Pancreas (tissue), 10 donors: ENCODE data around the gene PIWIL4. TPM values are rescaled to one million over a fixed set of nuclear protein-coding genes. Genes with fewer than 3 reads are reported as not detected.

Experiments
- ATAC-seq, 4 donors: fragments of 200-7000 bp; cut with Tn5 transposase; one replicate each; pipeline versions ENCODE4 v1.8.0 to v1.9.1; 2020; ENCODE audit warnings: mild to moderate bottlenecking in 4 of 4, moderate library complexity in 4 of 4
- DNase-seq, 6 donors: peaks; one replicate each; pipeline ENCODE4 v3.0.0-alpha.2; 2020
- FAIRE-seq: peaks from 2 replicates; lab custom pipeline; 2012; peaks lifted over from hg19 to GRCh38; lab: Jason Lieb, UNC
- H3K27ac ChIP-seq, 4 donors: fragments of 200-600 bp; sonication (generic); 1 replicate in 3 of 4; 2 replicates in 1 of 4; pipeline versions ENCODE4 v1.5.0 to v1.8.0; 2020
- H3K27me3 ChIP-seq, 4 donors: fragments of 200-600 bp; one replicate each; pipeline ENCODE4 v1.8.0; 2021
- H3K36me3 ChIP-seq, 3 donors: fragments of 200-600 bp; sonication (generic) in 1 of 3; one replicate each; pipeline versions ENCODE4 v1.5.0 to v1.8.0; 2020 to 2021
- H3K4me1 ChIP-seq, 3 donors: fragments of 200-600 bp; one replicate each; pipeline ENCODE4 v1.8.0; 2021
- H3K4me3 ChIP-seq, 4 donors: fragments of 200-600 bp; sonication (generic) in 2 of 4; one replicate each; pipeline versions ENCODE4 v1.5.0 to v1.8.0; 2020 to 2021
- H3K9me3 ChIP-seq, 4 donors: fragments of 200-600 bp; one replicate each; pipeline ENCODE4 v1.8.0; 2021
- WGBS, 2 donors: extraction: QIAGEN DNeasy Blood & Tissue Kit; methylation state at CpG; one replicate each; pipeline ENCODE4 v1.1.7; 2013; 5-methylcytosine and 5-hydroxymethylcytosine counted together
- intact Hi-C, 3 donors: fragments of 100-400 bp; cut with DNase I; formaldehyde crosslinking; loops; one replicate each; pipeline versions ENCODE4 v1.11.1 to v1.14.2; 2022
- polyA plus RNA-seq, 2 donors: library from polyadenylated mRNA; stranded (reverse); fragments of 200-250 nt; gene quantifications; one replicate each; pipeline ENCODE4 v1.2.3, GENCODE V29; 2013
- total RNA-seq, 6 donors: library from RNA; stranded (reverse); fragmentation: NEBNext Ultra II Directional in 4 of 6; extraction: Animal tissue kit (Norgen Biotek cat#: 25700) in 4 of 6; gene quantifications; one replicate each; pipeline versions ENCODE4 v1.2.1 to v1.2.4, GENCODE V29; 2021 to 2023
- TF ChIP-seq, protein P1 (sequence below), 4 donors: fragments of 200-600 bp; sonication (generic) in 3 of 4; IDR thresholded peaks; one replicate each; pipeline versions ENCODE4 v1.5.0 to v1.8.0; 2021; ENCODE audit warnings: antibody characterized with exemption in 4 of 4
- donor health status: healthy with polysubstance abuse.
- donor health status: DM: no; HTN: no; CAD: no; lungs with moderate emphysema.
- donor health status: DM: no; HTN: no; CAD: no.
- donor health status: control.
- donor health status: control.
- donor health status: Bipolar disorder and iron deficiency.
- donor health status: DM: yes; HTN: yes; CAD: no.
- donor health status: DM: no; HTN: no; CAD: no.
- donor health status: DM: no; HTN: no; CAD: no.
- donor health status: DM: yes; HTN: yes; CAD: no.

Gene PIWIL4
- 10 to 100 TPM in 1 of 6 donors, 1 to 10 TPM in 5; 4.0 to 10.4 (median 5.0) TPM for total RNA-seq
- polyA plus RNA-seq: 10 to 100 TPM; 12.1 to 12.3 TPM

- no peak for ATAC-seq
- intact Hi-C loops: no loop called here
Observed at GRCh38 chr11:94567181-94567670, at the start of gene PIWIL4. Gene PIWIL4, plus strand, starts transcription at chr11:94567368. Its CDS starts 151 bp downstream, at chr11:94567519.

GRCh38 chr11:94518300-94518699, 48.9 kb upstream of the PIWIL4 start:
- intact Hi-C loops: no loop called here

More at GRCh38 chr11:94567181-94567670, at the start of gene PIWIL4:
- no peaks in the 10 kb centered on the region for H3K4me1 ChIP-seq
- DNase-seq: no peak
- TF ChIP-seq, protein P1, sequence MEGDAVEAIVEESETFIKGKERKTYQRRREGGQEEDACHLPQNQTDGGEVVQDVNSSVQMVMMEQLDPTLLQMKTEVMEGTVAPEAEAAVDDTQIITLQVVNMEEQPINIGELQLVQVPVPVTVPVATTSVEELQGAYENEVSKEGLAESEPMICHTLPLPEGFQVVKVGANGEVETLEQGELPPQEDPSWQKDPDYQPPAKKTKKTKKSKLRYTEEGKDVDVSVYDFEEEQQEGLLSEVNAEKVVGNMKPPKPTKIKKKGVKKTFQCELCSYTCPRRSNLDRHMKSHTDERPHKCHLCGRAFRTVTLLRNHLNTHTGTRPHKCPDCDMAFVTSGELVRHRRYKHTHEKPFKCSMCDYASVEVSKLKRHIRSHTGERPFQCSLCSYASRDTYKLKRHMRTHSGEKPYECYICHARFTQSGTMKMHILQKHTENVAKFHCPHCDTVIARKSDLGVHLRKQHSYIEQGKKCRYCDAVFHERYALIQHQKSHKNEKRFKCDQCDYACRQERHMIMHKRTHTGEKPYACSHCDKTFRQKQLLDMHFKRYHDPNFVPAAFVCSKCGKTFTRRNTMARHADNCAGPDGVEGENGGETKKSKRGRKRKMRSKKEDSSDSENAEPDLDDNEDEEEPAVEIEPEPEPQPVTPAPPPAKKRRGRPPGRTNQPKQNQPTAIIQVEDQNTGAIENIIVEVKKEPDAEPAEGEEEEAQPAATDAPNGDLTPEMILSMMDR (IDR thresholded peaks at IDR 0.05): no peak
- 97% methylated on average over 25 of the region's 25 CpGs for WGBS, 2 donors
- no peaks in the 10 kb centered on the region for H3K27me3 ChIP-seq
- no peaks in the 10 kb centered on the region for H3K9me3 ChIP-seq
- FAIRE-seq: no peak
- H3K4me3 ChIP-seq: no peak within 1 kb of the TSS
- H3K36me3 ChIP-seq: no peaks in the 10 kb centered on the region
- H3K27ac ChIP-seq: no peak within 1 kb of the TSS

GRCh38 chr11:94519478-94520084, 47.6 kb upstream of the PIWIL4 start:
- WGBS, 2 donors: 3 to 10% methylated on average over 5 of the region's 5 CpGs
- intact Hi-C loops: loop anchor here in 1 of 3 donors (10.0 kb wide), 1 partner anchor 75 kb away; no protein-coding TSS in a partner anchor
- peak; percentile 97 for FAIRE-seq

More at GRCh38 chr11:94518300-94518699, 48.9 kb upstream of the PIWIL4 start:
- ATAC-seq: no peak
- Histone ChIP-seq H3K36me3 (no peaks in the 10 kb centered on the region), H3K9me3 (no peaks in the 10 kb centered on the region), H3K27me3 (peaks cover 0 to 3% (median 0%) of the 10 kb centered on the region in 4 donors), H3K4me3 (no peak overlapping the region), H3K27ac (no peak overlapping the region), H3K4me1 (peaks cover 0 to under 1% (median 0%) of the 10 kb centered on the region in 3 donors)
- TF ChIP-seq, protein P1 (IDR thresholded peaks at IDR 0.05): no peak
- WGBS, 2 donors: 39 to 50% methylated on average over 4 of the region's 4 CpGs
- no peak for DNase-seq
- no peak for FAIRE-seq

DNA sequence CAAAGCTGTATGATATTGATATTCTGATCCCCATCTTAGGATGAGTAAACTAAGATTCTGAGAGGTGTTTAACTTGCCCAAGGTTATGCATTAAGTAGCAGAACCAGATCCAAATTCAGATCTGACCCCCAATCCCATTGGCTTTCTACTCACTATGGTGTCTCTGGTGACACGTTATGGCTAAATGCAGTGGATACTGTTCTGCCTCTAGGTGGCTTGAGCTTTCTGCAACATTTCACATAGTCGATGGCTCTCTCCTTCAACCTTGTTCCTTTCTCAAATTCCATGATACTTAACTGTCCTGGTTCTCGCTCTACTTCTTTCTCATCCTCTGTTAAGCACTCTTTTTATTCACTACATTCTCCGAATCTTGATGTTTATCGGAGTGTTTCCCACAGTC, 45.5 kb upstream of the PIWIL4 start:
- ATAC-seq (peak in 3 of 4 donors; percentile 59 to 67 (median 62)), FAIRE-seq (no peak), DNase-seq (no peak)
- no peak overlapping the region for H3K4me3 ChIP-seq
- no peaks in the 10 kb centered on the region for H3K36me3 ChIP-seq
- TF ChIP-seq, protein P1 (IDR thresholded peaks at IDR 0.05): peak in 1 of 4 donors; percentile 20
- H3K27ac ChIP-seq: no peak overlapping the region
- H3K4me1 ChIP-seq: peaks cover 0 to 5% (median 3%) of the 10 kb centered on the region in 3 donors
- H3K27me3 ChIP-seq: no peaks in the 10 kb centered on the region
- intact Hi-C loops: loop anchor here in 1 of 3 donors (10.0 kb wide), 1 partner anchor 73 kb away; no protein-coding TSS in a partner anchor
- WGBS, 2 donors: 40 to 42% methylated on average over 5 of the region's 5 CpGs
- no peaks in the 10 kb centered on the region for H3K9me3 ChIP-seq

More at GRCh38 chr11:94519478-94520084, 47.6 kb upstream of the PIWIL4 start:
- DNase-seq (no peak), ATAC-seq (peak in 3 of 4 donors; percentile 67 to 81 (median 77))
- Histone ChIP-seq H3K36me3 (no peaks in the 10 kb centered on the region), H3K4me1 (no peaks in the 10 kb centered on the region), H3K4me3 (no peak overlapping the region), H3K9me3 (no peaks in the 10 kb centered on the region), H3K27me3 (peaks cover 0 to 3% (median 0%) of the 10 kb centered on the region in 4 donors), H3K27ac (no peak overlapping the region)
- TF ChIP-seq, protein P1 (IDR thresholded peaks at IDR 0.05): peak in 3 of 4 donors; percentile 25 to 55 (median 49)
